AG08396 (cell line): ENCODE data around the gene NPPB.
"Not testable (repeated sequence)": the region's sequence is repeated elsewhere in the genome, so short reads cannot be mapped to it uniquely, and the experiment has no call there.

Source experiments
- DNase-seq: peaks from one replicate; pipeline ENCODE4 v3.0.0; 2012; ENCODE audit warnings: low spot score, mixed read lengths

NPPB gene

GRCh38 chr1:11858613-11858967 lies at the start of gene NPPB:
Gene NPPB (minus strand): TSS chr1:11858945. CDS start chr1:11858833, 112 bp downstream.
- no peak for DNase-seq

- peak; percentile 84 for DNase-seq
These were observed 49.4 kb upstream of the NPPB start for GRCh38 chr1:11908095-11908675.

GRCh38 chr1:11907275-11908094 lies 48.7 kb upstream of the NPPB start:
- DNase-seq: peak; percentile 91

- DNase-seq: no peak
These were observed 48.1 kb upstream of the NPPB start for GRCh38 chr1:11906870-11907269.

- DNase-seq: no peak
These were observed 46.2 kb upstream of the NPPB start for GRCh38 chr1:11904978-11905377.

GRCh38 chr1:11904156-11904555 lies 45.4 kb upstream of the NPPB start:
- DNase-seq: not testable (repeated sequence)

GRCh38 chr1:11903210-11903609 lies 44.5 kb upstream of the NPPB start:
- no peak for DNase-seq

GRCh38 chr1:11901446-11901845 lies 42.7 kb upstream of the NPPB start:
- DNase-seq: not testable (repeated sequence)

- no peak for DNase-seq
These were observed 40.2 kb upstream of the NPPB start for GRCh38 chr1:11898831-11899467.

- no peak for DNase-seq
These were observed 39.5 kb upstream of the NPPB start for GRCh38 chr1:11898086-11898785.

GRCh38 chr1:11894501-11894900 lies 35.8 kb upstream of the NPPB start:
- not testable (repeated sequence) for DNase-seq

GRCh38 chr1:11893907-11894251 lies 35.1 kb upstream of the NPPB start:
- peak; percentile 80 for DNase-seq

GRCh38 chr1:11891433-11892186 lies 32.9 kb upstream of the NPPB start:
- no peak for DNase-seq

GRCh38 chr1:11888877-11889208 lies 30.1 kb upstream of the NPPB start:
- DNase-seq: no peak

- DNase-seq: no peak
These were observed 29.6 kb upstream of the NPPB start for GRCh38 chr1:11888206-11888876.

- no peak for DNase-seq
These were observed 28.9 kb upstream of the NPPB start for GRCh38 chr1:11887666-11888007.

GRCh38 chr1:11886986-11887665 lies 28.4 kb upstream of the NPPB start:
- no peak for DNase-seq

GRCh38 chr1:11885916-11886315 lies 27.2 kb upstream of the NPPB start:
- no peak for DNase-seq

GRCh38 chr1:11882814-11883538 lies 24.2 kb upstream of the NPPB start:
- no peak for DNase-seq

GRCh38 chr1:11881749-11882441 lies 23.1 kb upstream of the NPPB start:
- DNase-seq: no peak
